ENCODE data around the gene CCL13.

The CCL13 gene

GRCh38 chr17:34366529-34367107 is 10.3 kb downstream of the CCL13 start:
- TF ChIP-seq CTCF (conservative IDR thresholded peaks at IDR 0.05; ENCODE audit: low read depth, low read length), result no peak
- no peak overlapping the region for H3K4me3 ChIP-seq (ENCODE audit: low read length)
- no peak for DNase-seq (ENCODE audit: low read depth)

- H3K4me3 ChIP-seq (ENCODE audit: low read length), result no peak overlapping the region
Observed at GRCh38 chr17:34367486-34368195, 11.4 kb downstream of the CCL13 start.

GRCh38 chr17:34368196-34368945 is 12.1 kb downstream of the CCL13 start:
- TF ChIP-seq CTCF (conservative IDR thresholded peaks at IDR 0.05; ENCODE audit: low read depth, low read length), result no peak
- no peak overlapping the region for H3K4me3 ChIP-seq (ENCODE audit: low read length)
- no peak for DNase-seq (ENCODE audit: low read depth)

More at GRCh38 chr17:34367486-34368195, 11.4 kb downstream of the CCL13 start:
- DNase-seq (ENCODE audit: low read depth), result no peak
- no peak for TF ChIP-seq CTCF (conservative IDR thresholded peaks at IDR 0.05; ENCODE audit: low read depth, low read length)

GRCh38 chr17:34368946-34369500 is 12.7 kb downstream of the CCL13 start:
- no peak overlapping the region for H3K4me3 ChIP-seq (ENCODE audit: low read length)
- TF ChIP-seq CTCF (conservative IDR thresholded peaks at IDR 0.05; ENCODE audit: low read depth, low read length), result no peak
- DNase-seq (ENCODE audit: low read depth), result no peak

- no peak overlapping the region for H3K4me3 ChIP-seq (ENCODE audit: low read length)
- DNase-seq (ENCODE audit: low read depth), result no peak
- TF ChIP-seq CTCF (conservative IDR thresholded peaks at IDR 0.05; ENCODE audit: low read depth, low read length), result no peak
Observed at GRCh38 chr17:34369571-34369970, 13.3 kb downstream of the CCL13 start.

GRCh38 chr17:34370376-34370996 is 14.2 kb downstream of the CCL13 start:
- no peak for TF ChIP-seq CTCF (conservative IDR thresholded peaks at IDR 0.05; ENCODE audit: low read depth, low read length)
- no peak for DNase-seq (ENCODE audit: low read depth)
- no peak overlapping the region for H3K4me3 ChIP-seq (ENCODE audit: low read length)

Data from retinal pigment epithelial cell (primary cell).